H1 (cell line): ENCODE data around the gene UBE2F. TPM values are rescaled to one million over a fixed set of nuclear protein-coding genes. Genes with fewer than 3 reads are reported as not detected.

Experiments used
- CTCF ChIA-PET: fragments of 300-600 bp; sonication (Branson Sonifier 250); formaldehyde crosslinking; loops from one replicate; lab custom pipeline; 2021; ENCODE audit not compliant: partially characterized antibody; lab: Charles Lee
- POLR2A ChIA-PET: fragments of 300-600 bp; sonication (Branson Sonifier 250); formaldehyde crosslinking; loops from one replicate; lab custom pipeline; 2021; ENCODE audit warnings: inconsistent platforms; ENCODE audit not compliant: partially characterized antibody; lab: Charles Lee
- DNase-seq, 2 experiments: peaks; one replicate each; pipeline versions ENCODE4 v3.0.0 to v3.0.0-alpha.2; 2010 to 2022; ENCODE audit warnings: low spot score in 2 of 2, low read depth in 1 of 2, mixed read lengths in 1 of 2
- FAIRE-seq: peaks from 2 replicates; lab custom pipeline; 2011; peaks lifted over from hg19 to GRCh38; lab: Jason Lieb, UNC
- H2AFZ ChIP-seq: 2 replicates; pipeline ENCODE4 v1.8.1; 2012; ENCODE audit warnings: low read length, inconsistent platforms
- H2AK5ac ChIP-seq: 2 replicates; pipeline ENCODE4 v1.6.1; 2013; ENCODE audit warnings: low read depth, low read length
- H2BK120ac ChIP-seq: replicated peaks from 2 replicates; pipeline ENCODE3; 2013; ENCODE audit warnings: low read depth, low read length, inconsistent platforms
- H2BK12ac ChIP-seq: 2 replicates; pipeline ENCODE4 v1.6.1; 2013; ENCODE audit warnings: low read depth, low read length
- H2BK15ac ChIP-seq: 2 replicates; pipeline ENCODE4 v1.6.1; 2013; ENCODE audit warnings: low read length
- H2BK20ac ChIP-seq: 2 replicates; pipeline ENCODE4 v1.6.1; 2013; ENCODE audit warnings: low read length
- H2BK5ac ChIP-seq: 2 replicates; pipeline ENCODE4 v1.6.1; 2013; ENCODE audit warnings: low read depth, low read length
- H3K14ac ChIP-seq: 2 replicates; pipeline ENCODE4 v1.6.1; 2013; ENCODE audit warnings: inconsistent platforms; ENCODE audit not compliant: insufficient read length
- H3K18ac ChIP-seq: 2 replicates; pipeline ENCODE4 v1.6.1; 2013; ENCODE audit warnings: low read length; ENCODE audit errors: extremely low read depth
- H3K23ac ChIP-seq: 2 replicates; pipeline ENCODE4 v1.6.1; 2013; ENCODE audit warnings: inconsistent platforms; ENCODE audit not compliant: insufficient read length
- H3K23me2 ChIP-seq: 2 replicates; pipeline ENCODE4 v1.6.1; 2013; ENCODE audit warnings: low read depth, low read length
- H3K27ac ChIP-seq: 2 replicates; pipeline ENCODE4 v1.6.1; 2011; ENCODE audit warnings: low read depth, low read length, inconsistent platforms
- H3K27me3 ChIP-seq, 4 experiments: replicated peaks in 1 of 4; 1 replicate in 1 of 4; 2 replicates in 3 of 4; pipeline versions ENCODE4 v1.6.1 to v1.8.1; 2011 to 2013; ENCODE audit warnings: low read length in 3 of 4, mild to moderate bottlenecking in 3 of 4, inconsistent platforms in 2 of 4, mixed read lengths in 2 of 4, moderate library complexity in 1 of 4; ENCODE audit not compliant: control insufficient read depth in 3 of 4, insufficient read depth in 3 of 4; ENCODE audit errors: extremely low read depth in 1 of 4
- H3K36me3 ChIP-seq, 4 experiments: 2 replicates each; pipeline versions ENCODE4 v1.6.1 to v1.8.1; 2011 to 2013; ENCODE audit warnings: mild to moderate bottlenecking in 4 of 4, low read length in 3 of 4, moderate library complexity in 2 of 4, control low read depth in 1 of 4, inconsistent platforms in 1 of 4; ENCODE audit not compliant: insufficient read depth in 4 of 4, control insufficient read depth in 2 of 4
- H3K4ac ChIP-seq: replicated peaks from 2 replicates; pipeline ENCODE3; 2013; ENCODE audit warnings: low read length, low read depth, mixed read lengths, inconsistent platforms; ENCODE audit not compliant: insufficient read length
- H3K4me1 ChIP-seq, 4 experiments: replicated peaks in 1 of 4; 1 replicate in 1 of 4; 2 replicates in 3 of 4; pipeline versions ENCODE4 v1.6.1 to v1.8.1; 2011 to 2013; ENCODE audit warnings: low read length in 3 of 4, inconsistent platforms in 2 of 4, mixed read lengths in 1 of 4; ENCODE audit not compliant: insufficient read depth in 4 of 4, control insufficient read depth in 3 of 4
- H3K4me2 ChIP-seq, 2 experiments: 2 replicates each; pipeline versions ENCODE4 v1.6.1 to v1.8.1; 2011 to 2013; ENCODE audit warnings: low read depth in 2 of 2, low read length in 2 of 2, control low read depth in 1 of 2, inconsistent platforms in 1 of 2, mild to moderate bottlenecking in 1 of 2; ENCODE audit not compliant: insufficient read depth in 1 of 2
- H3K4me3 ChIP-seq, 4 experiments: fragments of 200-600, 300-600 bp in 1 of 4; sonication (generic), shearing (Covaris generic), sonication (Bioruptor Twin) in 1 of 4; 2 replicates each; pipeline versions ENCODE4 v1.5.1 to v1.8.1; 2011 to 2016; ENCODE audit warnings: low read length in 4 of 4, low read depth in 3 of 4, control low read depth in 2 of 4, inconsistent platforms in 2 of 4, mild to moderate bottlenecking in 2 of 4, mixed read lengths in 1 of 4, moderate library complexity in 1 of 4; ENCODE audit not compliant: insufficient read depth in 2 of 4; ENCODE audit errors: extremely low read depth in 1 of 4
- H3K56ac ChIP-seq: replicated peaks from 2 replicates; pipeline ENCODE3; 2013; ENCODE audit warnings: low read depth, mild to moderate bottlenecking, mixed read lengths, low read length, inconsistent platforms; ENCODE audit not compliant: insufficient read length
- H3K79me1 ChIP-seq: 2 replicates; pipeline ENCODE4 v1.6.1; 2013; ENCODE audit warnings: low read depth, low read length, control low read depth
- H3K79me2 ChIP-seq, 2 experiments: 2 replicates each; pipeline versions ENCODE4 v1.6.1 to v1.8.1; 2012 to 2013; ENCODE audit warnings: low read length in 2 of 2, mild to moderate bottlenecking in 2 of 2, inconsistent platforms in 1 of 2; ENCODE audit not compliant: insufficient read depth in 2 of 2, control insufficient read depth in 1 of 2
- H3K9ac ChIP-seq, 4 experiments: replicated peaks in 1 of 4; 1 replicate in 1 of 4; 2 replicates in 3 of 4; pipeline versions ENCODE4 v1.6.1 to v1.8.1; 2011 to 2013; ENCODE audit warnings: low read depth in 3 of 4, low read length in 3 of 4, control low read depth in 2 of 4, mild to moderate bottlenecking in 2 of 4, moderate library complexity in 2 of 4, inconsistent platforms in 1 of 4; ENCODE audit errors: extremely low read depth in 1 of 4
- H3K9me3 ChIP-seq, 2 experiments: 2 replicates each; pipeline versions ENCODE4 v1.6.1 to v1.8.1; 2012 to 2013; ENCODE audit warnings: mild to moderate bottlenecking in 2 of 2, moderate library complexity in 2 of 2, control low read depth in 1 of 2, inconsistent platforms in 1 of 2, low read depth in 1 of 2, low read length in 1 of 2, mixed read lengths in 1 of 2; ENCODE audit not compliant: insufficient read depth in 2 of 2
- H4K20me1 ChIP-seq, 2 experiments: replicated peaks in 1 of 2; 2 replicates each; pipeline versions ENCODE3 to v1.8.1; 2011 to 2013; ENCODE audit warnings: inconsistent platforms in 2 of 2, low read length in 2 of 2, mild to moderate bottlenecking in 1 of 2; ENCODE audit not compliant: insufficient read depth in 2 of 2, control insufficient read depth in 1 of 2
- H4K5ac ChIP-seq: 2 replicates; pipeline ENCODE4 v1.6.1; 2013; ENCODE audit warnings: low read length, low read depth, mixed read lengths, inconsistent platforms; ENCODE audit not compliant: insufficient read length
- H4K8ac ChIP-seq: 2 replicates; pipeline ENCODE4 v1.8.0; 2013; ENCODE audit warnings: mild to moderate bottlenecking, moderate library complexity, low read length, inconsistent platforms; ENCODE audit not compliant: insufficient read depth; ENCODE audit errors: extremely low read depth
- H4K91ac ChIP-seq: replicated peaks from 2 replicates; pipeline ENCODE3; 2013; ENCODE audit warnings: low read length, mixed read lengths, inconsistent platforms; ENCODE audit not compliant: insufficient read length
- BRCA1 ChIP-seq: IDR thresholded peaks from 2 replicates; pipeline ENCODE4 v1.6.1; 2012; ENCODE audit warnings: low read depth, low read length, improper control_type of control experiment
- MAX ChIP-seq: IDR thresholded peaks from 2 replicates; pipeline ENCODE4 v1.6.1; 2012; ENCODE audit warnings: inconsistent platforms
- PHF8 ChIP-seq: fragments of 200-600 bp; sonication (generic); conservative IDR thresholded peaks from 2 replicates; pipeline ENCODE4 v1.7.1; 2012; ENCODE audit warnings: low read depth, mild to moderate bottlenecking, inconsistent platforms, low read length, moderate library complexity
- RNF2 ChIP-seq: fragments of 200-900, 300-1000 bp; sonication (generic); IDR thresholded peaks from 2 replicates; pipeline ENCODE4 v1.7.1; 2016; ENCODE audit warnings: borderline replicate concordance, low read depth, mild to moderate bottlenecking, antibody characterized with exemption, low read length; ENCODE audit not compliant: poor library complexity, severe bottlenecking; ENCODE audit errors: missing control alignments
- SAP30 ChIP-seq: fragments of 300-600 bp; sonication (generic); IDR thresholded peaks from 2 replicates; pipeline ENCODE4 v1.7.1; 2012; ENCODE audit warnings: low read length, moderate library complexity, mild to moderate bottlenecking, inconsistent platforms; ENCODE audit not compliant: insufficient read depth, insufficient replicate concordance
- SP1 ChIP-seq: IDR thresholded peaks from 2 replicates; pipeline ENCODE4 v1.6.1; 2011; ENCODE audit warnings: low read depth, low read length
- WGBS, 2 experiments: shearing (Covaris generic) in 1 of 2; methylation state at CpG; one replicate each; pipeline versions ENCODE4 v1.1.6 to v1.1.7; 2013 to 2015; ENCODE audit warnings: low lambda C conversion rate in 2 of 2, mixed read lengths in 2 of 2, inconsistent platforms in 1 of 2, low coverage in 1 of 2, missing lambda C conversion rate in 1 of 2; ENCODE audit not compliant: insufficient replicate concordance in 2 of 2, insufficient coverage in 1 of 2, insufficient read length in 1 of 2; ENCODE audit errors: extremely low coverage in 1 of 2, missing lambda C conversion rate in 1 of 2; 5-methylcytosine and 5-hydroxymethylcytosine counted together
- polyA plus RNA-seq, 7 experiments: library from polyadenylated mRNA; depleted of rRNA in 3 of 7; stranded (reverse) in 5 of 7; unstranded in 2 of 7; fragments of >200 nt in 5 of 7; fragments of 200-250 nt in 2 of 7; gene quantifications; 1 replicate in 5 of 7; 2 replicates in 1 of 7; 4 replicates in 1 of 7; pipeline versions ENCODE4 v1.2.1 to v1.2.3, GENCODE V29; 2011 to 2013; ENCODE audit warnings: missing spikeins in 2 of 7, mixed read lengths in 2 of 7
- total RNA-seq: library from RNA; stranded (reverse); fragmentation: NEBNext Ultra II Directional; extraction: Animal tissue kit (Norgen Biotek cat#: 25700); gene quantifications from 2 replicates; pipeline ENCODE4 v1.2.1, GENCODE V29; 2021

The UBE2F gene
- total and polyA plus RNA-seq, 2 of the 8 experiments (the other 6 are each of a cell fraction or from before 2014, with no cell fraction given): 43.3 to 59.8 TPM

GRCh38 chr2:238042849-238043584, 76.2 kb downstream of the UBE2F start:
- Histone ChIP-seq H3K4me1 (no peaks in the 10 kb centered on the region), H2BK20ac (no peak overlapping the region), H3K4me2 (no peak overlapping the region), H3K9me3 (peaks cover 0 to 3% of the 10 kb centered on the region in 2 experiments; a peak in 2 of 4 replicates), H3K18ac (no peak overlapping the region), H3K27me3 (no peaks in the 10 kb centered on the region), H2BK12ac (no peak overlapping the region), H2AFZ (no peak overlapping the region), H4K8ac (no peak overlapping the region), H4K20me1 (no peaks in the 10 kb centered on the region), H3K4ac (no peak overlapping the region), H3K56ac (no peak overlapping the region), H3K36me3 (peaks cover 0 to 12% (median 2%) of the 10 kb centered on the region in 4 experiments; a peak in 4 of 8 replicates), H3K4me3 (no peak overlapping the region), H2BK120ac (no peak overlapping the region), H2BK15ac (no peak overlapping the region), H2AK5ac (no peak overlapping the region), H4K91ac (no peak overlapping the region), H2BK5ac (no peak overlapping the region), H3K79me2 (no peaks in the 10 kb centered on the region), H3K27ac (no peak overlapping the region), H3K79me1 (peaks cover 4% of the 10 kb centered on the region; the same call in 1 of the 2 replicates), H4K5ac (no peak overlapping the region), H3K14ac (no peak overlapping the region), H3K9ac (no peak overlapping the region), H3K23ac (no peak overlapping the region), H3K23me2 (no peaks in the 10 kb centered on the region)
- no peak for DNase-seq
- TF ChIP-seq PHF8 (no peak), BRCA1 (no peak), RNF2 (no peak), SP1 (no peak), MAX (no peak), SAP30 (no peak)
- ChIA-PET CTCF (interaction anchor here (1.7 kb wide), 1 partner anchor 63 kb away, joined by 4 read pairs; no protein-coding TSS in a partner anchor), POLR2A (interaction anchor here (1.0 to 1.5 kb wide), 4 partner anchors 9 to 18 kb away, joined by 3 to 6 read pairs (median 4); partner anchors contain the start of gene SCLY)
- 95% methylated on average over 6 of the region's 6 CpGs; no CpG with 5 or more reads in 1 of the 2 experiments for WGBS, 2 experiments
- FAIRE-seq: no peak
